ENCODE results near the gene PRKCA.
A peak's percentile ranks its signal among the peaks of the same experiment; 100 is the strongest.

PRKCA gene

GRCh38 chr17:66462010-66462409 is 159.6 kb downstream of the PRKCA start:
- TF ChIP-seq, protein P1, sequence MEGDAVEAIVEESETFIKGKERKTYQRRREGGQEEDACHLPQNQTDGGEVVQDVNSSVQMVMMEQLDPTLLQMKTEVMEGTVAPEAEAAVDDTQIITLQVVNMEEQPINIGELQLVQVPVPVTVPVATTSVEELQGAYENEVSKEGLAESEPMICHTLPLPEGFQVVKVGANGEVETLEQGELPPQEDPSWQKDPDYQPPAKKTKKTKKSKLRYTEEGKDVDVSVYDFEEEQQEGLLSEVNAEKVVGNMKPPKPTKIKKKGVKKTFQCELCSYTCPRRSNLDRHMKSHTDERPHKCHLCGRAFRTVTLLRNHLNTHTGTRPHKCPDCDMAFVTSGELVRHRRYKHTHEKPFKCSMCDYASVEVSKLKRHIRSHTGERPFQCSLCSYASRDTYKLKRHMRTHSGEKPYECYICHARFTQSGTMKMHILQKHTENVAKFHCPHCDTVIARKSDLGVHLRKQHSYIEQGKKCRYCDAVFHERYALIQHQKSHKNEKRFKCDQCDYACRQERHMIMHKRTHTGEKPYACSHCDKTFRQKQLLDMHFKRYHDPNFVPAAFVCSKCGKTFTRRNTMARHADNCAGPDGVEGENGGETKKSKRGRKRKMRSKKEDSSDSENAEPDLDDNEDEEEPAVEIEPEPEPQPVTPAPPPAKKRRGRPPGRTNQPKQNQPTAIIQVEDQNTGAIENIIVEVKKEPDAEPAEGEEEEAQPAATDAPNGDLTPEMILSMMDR (IDR thresholded peaks at IDR 0.05; ENCODE audit: low read depth, low read length) = no peak
- no peak overlapping the region for H3K4me3 ChIP-seq (ENCODE audit: low read depth, low read length)

- H3K4me3 ChIP-seq (ENCODE audit: low read depth, low read length) = no peak overlapping the region
These were observed 162.5 kb downstream of the PRKCA start for GRCh38 chr17:66464921-66465320.

GRCh38 chr17:66465701-66466100 is 163.3 kb downstream of the PRKCA start:
- H3K4me3 ChIP-seq (ENCODE audit: low read depth, low read length) = no peak overlapping the region
- TF ChIP-seq, protein P1 (IDR thresholded peaks at IDR 0.05; ENCODE audit: low read depth, low read length) = no peak

More at GRCh38 chr17:66464921-66465320, 162.5 kb downstream of the PRKCA start:
- TF ChIP-seq, protein P1 (IDR thresholded peaks at IDR 0.05; ENCODE audit: low read depth, low read length) = no peak

DNA sequence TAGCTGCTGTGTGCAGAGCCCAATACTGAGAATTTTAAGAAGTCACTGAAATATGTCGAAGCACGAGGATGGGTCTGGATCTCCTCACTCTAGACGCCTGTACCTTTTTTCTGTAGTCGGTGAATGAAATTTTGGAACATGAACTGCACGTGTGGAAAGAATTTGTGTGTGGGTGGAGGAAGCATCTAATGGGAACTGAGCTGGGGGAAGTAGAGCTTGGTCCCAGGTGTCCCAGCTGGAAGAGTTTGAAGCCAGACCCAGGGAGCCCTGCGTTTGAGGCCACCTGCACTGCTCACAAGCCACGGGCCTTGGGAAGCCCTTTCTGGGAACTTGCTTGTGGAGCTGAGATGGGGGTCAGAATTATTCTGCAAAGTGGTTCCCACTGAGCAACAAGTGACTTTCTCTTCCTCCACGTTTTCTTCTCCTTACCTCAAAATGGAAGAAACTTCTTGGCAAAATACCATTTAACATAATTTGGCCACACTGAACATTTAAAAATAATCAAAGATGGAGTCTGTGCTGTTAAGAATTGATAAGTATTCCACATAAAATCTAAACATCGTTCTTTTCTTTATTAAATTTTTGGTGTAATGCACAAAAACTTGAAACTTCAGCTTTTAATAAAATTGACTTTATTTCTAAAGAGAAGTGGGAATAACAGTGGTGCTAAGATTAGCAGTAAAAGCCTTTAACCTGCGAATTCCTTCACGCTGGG is 163.8 kb downstream of the PRKCA start:
- H3K4me3 ChIP-seq (ENCODE audit: low read depth, low read length) = peak overlapping the region; percentile 27; the same call in 1 of the 2 replicates
- TF ChIP-seq, protein P1 (IDR thresholded peaks at IDR 0.05; ENCODE audit: low read depth, low read length) = no peak

DNA sequence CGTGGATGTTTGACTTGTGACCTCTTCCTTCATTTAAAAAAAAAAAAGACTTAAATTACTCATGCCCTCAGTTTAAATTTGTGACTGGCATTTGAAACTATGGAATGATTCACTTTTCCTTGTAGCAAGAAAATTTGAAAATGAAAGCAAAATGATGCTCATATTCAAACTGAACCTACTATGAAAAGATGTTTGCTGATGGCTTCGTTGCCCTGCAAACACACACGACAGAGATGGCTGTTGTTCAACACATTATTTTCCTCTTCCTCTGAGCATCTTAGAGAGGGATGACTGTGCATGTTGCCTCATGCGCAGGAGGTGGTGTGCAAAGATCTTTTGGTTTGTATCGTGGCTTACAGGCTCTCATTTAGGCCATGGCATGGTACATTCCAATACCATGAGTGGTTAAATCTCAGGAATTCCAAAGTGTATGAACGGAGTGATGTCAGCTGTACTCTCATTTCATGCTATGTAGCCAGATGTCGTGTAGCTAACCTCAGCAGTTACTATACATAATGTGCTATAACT is 164.5 kb downstream of the PRKCA start:
- peak overlapping the region; percentile 27; the same call in 1 of the 2 replicates for H3K4me3 ChIP-seq (ENCODE audit: low read depth, low read length)
- TF ChIP-seq, protein P1 (IDR thresholded peaks at IDR 0.05; ENCODE audit: low read depth, low read length) = no peak

- TF ChIP-seq, protein P1 (IDR thresholded peaks at IDR 0.05; ENCODE audit: low read depth, low read length) = no peak
- H3K4me3 ChIP-seq (ENCODE audit: low read depth, low read length) = no peak overlapping the region
These were observed 165.4 kb downstream of the PRKCA start for GRCh38 chr17:66467766-66468165.

Data from WI38 (cell line).